ENCODE measurements around the gene CNKSR3.

CNKSR3 gene

DNA sequence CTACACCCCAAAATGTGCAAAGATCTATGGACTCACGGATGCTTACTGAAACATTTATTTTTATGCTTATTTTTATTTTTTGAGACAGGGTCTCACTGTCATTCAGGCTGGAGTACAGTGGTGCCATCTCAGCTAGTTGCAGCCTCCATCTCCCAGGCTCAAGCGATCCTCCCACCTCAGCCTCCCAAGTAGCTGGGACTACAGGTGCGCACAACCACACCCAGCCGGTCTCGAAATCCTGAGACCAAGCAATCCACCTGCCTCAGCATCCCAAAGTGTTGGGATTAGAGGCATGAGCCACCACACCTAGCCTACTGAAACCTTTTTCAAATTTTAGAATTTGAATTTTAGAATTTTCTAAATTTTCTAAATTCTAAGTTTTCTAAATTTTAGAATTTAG, 103.0 kb downstream of the CNKSR3 start:
- TF ChIP-seq POLR2AphosphoS5 (IDR thresholded peaks at IDR 0.05; ENCODE audit: low read depth, low read length) (no peak), REST (IDR thresholded peaks at IDR 0.05; ENCODE audit: insufficient read depth in 1 of 2, low read depth in 2 of 2, low read length in 2 of 2) (no peak), TAF1 (IDR thresholded peaks at IDR 0.05; ENCODE audit: borderline replicate concordance, insufficient read depth, low read length) (no peak), SIN3A (IDR thresholded peaks at IDR 0.05; ENCODE audit: borderline replicate concordance, insufficient read depth, low read length) (no peak)

DNA sequence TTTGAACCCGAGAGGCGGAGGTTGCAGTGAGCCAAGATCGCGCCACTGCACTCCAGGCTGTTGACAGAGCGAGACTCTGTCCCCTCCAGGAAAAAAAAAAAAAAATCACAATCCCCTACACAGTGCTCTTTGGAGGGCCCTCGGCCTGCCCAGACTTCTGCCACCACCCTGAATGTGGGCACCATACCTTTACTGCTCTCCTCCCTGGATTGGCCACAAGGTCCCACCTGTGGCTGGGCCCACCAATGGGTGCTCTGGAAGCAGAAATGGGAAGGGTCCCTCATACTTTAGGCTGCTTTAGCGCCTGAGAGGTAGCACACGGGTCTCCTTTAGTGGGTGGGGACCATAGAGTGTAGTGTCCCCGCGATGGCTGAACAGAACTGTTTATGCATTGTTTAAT, 103.6 kb downstream of the CNKSR3 start:
- TF ChIP-seq FOXP2 (optimal IDR thresholded peaks at IDR 0.05; ENCODE audit: borderline replicate concordance, extremely low read depth, extremely low read length, insufficient read depth) (no peak), SIN3A (IDR thresholded peaks at IDR 0.05; ENCODE audit: borderline replicate concordance, insufficient read depth, low read length) (no peak), REST (IDR thresholded peaks at IDR 0.05; ENCODE audit: insufficient read depth in 1 of 2, low read depth in 2 of 2, low read length in 2 of 2) (no peak), TAF1 (IDR thresholded peaks at IDR 0.05; ENCODE audit: borderline replicate concordance, insufficient read depth, low read length) (no peak), POLR2AphosphoS5 (IDR thresholded peaks at IDR 0.05; ENCODE audit: low read depth, low read length) (no peak)

DNA sequence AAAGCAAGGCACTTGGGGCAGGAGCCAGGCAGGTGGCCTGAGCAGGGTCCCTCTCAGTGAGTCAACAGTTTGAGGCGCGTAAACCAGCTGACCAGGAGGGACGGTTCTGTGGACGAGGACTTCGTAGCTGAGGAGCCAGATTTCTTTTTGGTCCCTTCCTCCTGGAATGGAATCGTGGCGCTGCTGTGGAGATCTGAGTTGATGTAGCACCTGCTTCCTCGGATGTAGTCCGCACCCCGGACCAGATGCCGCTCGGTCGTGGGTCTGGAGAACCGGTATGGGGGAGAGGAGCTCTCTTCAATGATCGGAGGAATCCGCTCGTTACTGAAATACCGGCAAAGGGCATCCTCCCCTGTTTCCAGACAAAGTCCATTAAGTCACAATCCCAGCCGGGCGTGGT, 104.2 kb downstream of the CNKSR3 start:
- TF ChIP-seq SIN3A (IDR thresholded peaks at IDR 0.05; ENCODE audit: borderline replicate concordance, insufficient read depth, low read length) (no peak), TAF1 (IDR thresholded peaks at IDR 0.05; ENCODE audit: borderline replicate concordance, insufficient read depth, low read length) (no peak), REST (IDR thresholded peaks at IDR 0.05; ENCODE audit: insufficient read depth in 1 of 2, low read depth in 2 of 2, low read length in 2 of 2) (no peak), FOXP2 (optimal IDR thresholded peaks at IDR 0.05; ENCODE audit: borderline replicate concordance, extremely low read depth, extremely low read length, insufficient read depth) (no peak), POLR2AphosphoS5 (IDR thresholded peaks at IDR 0.05; ENCODE audit: low read depth, low read length) (no peak)

GRCh38 chr6:154404791-154405400, 105.6 kb downstream of the CNKSR3 start:
- TF ChIP-seq FOXP2 (optimal IDR thresholded peaks at IDR 0.05; ENCODE audit: borderline replicate concordance, extremely low read depth, extremely low read length, insufficient read depth), result no peak
- TF ChIP-seq TAF1 (IDR thresholded peaks at IDR 0.05; ENCODE audit: borderline replicate concordance, insufficient read depth, low read length), result no peak
- TF ChIP-seq SIN3A (IDR thresholded peaks at IDR 0.05; ENCODE audit: borderline replicate concordance, insufficient read depth, low read length), result no peak
- TF ChIP-seq REST (IDR thresholded peaks at IDR 0.05; ENCODE audit: insufficient read depth in 1 of 2, low read depth in 2 of 2, low read length in 2 of 2), result no peak
- TF ChIP-seq POLR2AphosphoS5 (IDR thresholded peaks at IDR 0.05; ENCODE audit: low read depth, low read length), result no peak

- TF ChIP-seq POLR2AphosphoS5 (IDR thresholded peaks at IDR 0.05; ENCODE audit: low read depth, low read length), result no peak
- no peak for TF ChIP-seq TAF1 (IDR thresholded peaks at IDR 0.05; ENCODE audit: borderline replicate concordance, insufficient read depth, low read length)
- TF ChIP-seq FOXP2 (optimal IDR thresholded peaks at IDR 0.05; ENCODE audit: borderline replicate concordance, extremely low read depth, extremely low read length, insufficient read depth), result no peak
- no peak for TF ChIP-seq REST (IDR thresholded peaks at IDR 0.05; ENCODE audit: insufficient read depth in 1 of 2, low read depth in 2 of 2, low read length in 2 of 2)
- TF ChIP-seq SIN3A (IDR thresholded peaks at IDR 0.05; ENCODE audit: borderline replicate concordance, insufficient read depth, low read length), result no peak
These were observed 106.7 kb downstream of the CNKSR3 start for GRCh38 chr6:154403788-154404187.

All from PFSK-1 (cell line).